H9 (cell line): Measurements from ENCODE around the gene ATP1A2. TPM values are rescaled to one million over a fixed set of nuclear protein-coding genes. Genes with fewer than 3 reads are reported as not detected.

ENCODE experiments used
- DNase-seq: peaks from one replicate; pipeline ENCODE4 v3.0.0-alpha.2; 2017
- H2AFZ ChIP-seq: one replicate; pipeline ENCODE4 v1.6.1; 2013; ENCODE audit warnings: mild to moderate bottlenecking, low read length, control low read depth, moderate library complexity
- H2AK5ac ChIP-seq: 2 replicates; pipeline ENCODE4 v1.6.1; 2013; ENCODE audit warnings: low read length, control low read depth, mixed read lengths; ENCODE audit not compliant: insufficient read length
- H2BK120ac ChIP-seq: one replicate; pipeline ENCODE4 v1.6.1; 2013; ENCODE audit warnings: low read depth, mild to moderate bottlenecking, low read length, control low read depth, inconsistent platforms; ENCODE audit not compliant: poor library complexity, severe bottlenecking
- H2BK12ac ChIP-seq: 2 replicates; pipeline ENCODE4 v1.6.1; 2013; ENCODE audit warnings: low read length, control low read depth, mixed read lengths, low read depth; ENCODE audit not compliant: insufficient read length
- H2BK15ac ChIP-seq: 2 replicates; pipeline ENCODE4 v1.6.1; 2013; ENCODE audit warnings: low read depth, low read length, control low read depth
- H2BK20ac ChIP-seq: one replicate; pipeline ENCODE4 v1.6.1; 2013; ENCODE audit warnings: low read depth, mild to moderate bottlenecking, low read length, control low read depth, inconsistent platforms; ENCODE audit not compliant: poor library complexity, severe bottlenecking
- H2BK5ac ChIP-seq: 2 replicates; pipeline ENCODE4 v1.6.1; 2013; ENCODE audit warnings: low read length, control low read depth, mixed read lengths; ENCODE audit not compliant: insufficient read length
- H3K14ac ChIP-seq: 2 replicates; pipeline ENCODE4 v1.6.1; 2013; ENCODE audit warnings: low read length, control low read depth; ENCODE audit not compliant: insufficient read depth
- H3K18ac ChIP-seq: 2 replicates; pipeline ENCODE4 v1.6.1; 2013; ENCODE audit warnings: low read depth, mild to moderate bottlenecking, mixed read lengths, low read length, control low read depth; ENCODE audit not compliant: insufficient read length
- H3K23ac ChIP-seq: 2 replicates; pipeline ENCODE4 v1.6.1; 2013; ENCODE audit warnings: low read length, control low read depth, mixed read lengths, low read depth; ENCODE audit not compliant: insufficient read length
- H3K23me2 ChIP-seq: 2 replicates; pipeline ENCODE4 v1.6.1; 2013; ENCODE audit warnings: low read depth, mild to moderate bottlenecking, mixed read lengths, low read length, control low read depth; ENCODE audit not compliant: insufficient read length, poor library complexity, severe bottlenecking
- H3K27ac ChIP-seq: 2 replicates; pipeline ENCODE4 v1.5.1; 2013; ENCODE audit warnings: low read length, control low read depth, mixed read lengths, low read depth; ENCODE audit not compliant: insufficient read length
- H3K27me3 ChIP-seq: 2 replicates; pipeline ENCODE4 v1.6.1; 2013; ENCODE audit warnings: low read length, control low read depth, inconsistent platforms; ENCODE audit not compliant: insufficient read depth
- H3K4ac ChIP-seq: 2 replicates; pipeline ENCODE4 v1.6.1; 2013; ENCODE audit warnings: low read depth, mild to moderate bottlenecking, control low read depth, inconsistent platforms, low read length, moderate library complexity
- H3K4me1 ChIP-seq: 2 replicates; pipeline ENCODE4 v1.6.1; 2013; ENCODE audit warnings: low read length, control low read depth, inconsistent platforms; ENCODE audit not compliant: insufficient read depth
- H3K4me2 ChIP-seq: 2 replicates; pipeline ENCODE4 v1.6.1; 2013; ENCODE audit warnings: low read length, control low read depth, mixed read lengths; ENCODE audit not compliant: insufficient read length, insufficient read depth
- H3K56ac ChIP-seq: 2 replicates; pipeline ENCODE4 v1.6.1; 2013; ENCODE audit warnings: low read depth, mild to moderate bottlenecking, mixed read lengths, low read length, control low read depth; ENCODE audit not compliant: insufficient read length
- H3K79me1 ChIP-seq: 2 replicates; pipeline ENCODE4 v1.6.1; 2013; ENCODE audit warnings: low read depth, mild to moderate bottlenecking, moderate library complexity, low read length, control low read depth, inconsistent platforms; ENCODE audit not compliant: insufficient read depth, poor library complexity, severe bottlenecking
- H3K79me2 ChIP-seq: 2 replicates; pipeline ENCODE4 v1.6.1; 2013; ENCODE audit warnings: low read length, control low read depth, inconsistent platforms; ENCODE audit not compliant: insufficient read depth
- H3K9ac ChIP-seq: 2 replicates; pipeline ENCODE4 v1.6.1; 2013; ENCODE audit warnings: low read length, control low read depth, mixed read lengths; ENCODE audit not compliant: insufficient read length; ENCODE audit errors: extremely low read depth
- H3K9me3 ChIP-seq: one replicate; pipeline ENCODE4 v1.6.1; 2013; ENCODE audit warnings: low read depth, low read length, inconsistent platforms; ENCODE audit not compliant: control insufficient read depth
- H3T11ph ChIP-seq: one replicate; pipeline ENCODE4 v1.6.1; 2013; ENCODE audit warnings: mild to moderate bottlenecking, low read length, control low read depth, inconsistent platforms
- H4K20me1 ChIP-seq: one replicate; pipeline ENCODE4 v1.6.1; 2013; ENCODE audit not compliant: control insufficient read depth, insufficient read length, insufficient read depth
- H4K5ac ChIP-seq: 2 replicates; pipeline ENCODE4 v1.6.1; 2013; ENCODE audit warnings: low read depth, mild to moderate bottlenecking, mixed read lengths, low read length, control low read depth; ENCODE audit not compliant: insufficient read length
- H4K8ac ChIP-seq: replicated peaks from 2 replicates; pipeline ENCODE4 v1.6.1; 2013; ENCODE audit warnings: low read length, control low read depth, mixed read lengths, low read depth; ENCODE audit not compliant: insufficient read length
- H4K91ac ChIP-seq: 2 replicates; pipeline ENCODE4 v1.6.1; 2013; ENCODE audit warnings: low read depth, mild to moderate bottlenecking, moderate library complexity, mixed read lengths, low read length, control low read depth; ENCODE audit not compliant: insufficient read length
- H3K27ac Mint-ChIP-seq, 3 experiments: 2 replicates in 2 of 3; 3 replicates in 1 of 3; pipeline ENCODE4 v1.8.0; 2020 to 2021; ENCODE audit warnings: mixed read lengths in 3 of 3, mild to moderate bottlenecking in 1 of 3, moderate library complexity in 1 of 3
- H3K27me3 Mint-ChIP-seq: 2 replicates; pipeline ENCODE4 v1.8.0; 2021; ENCODE audit warnings: low read depth, mild to moderate bottlenecking, moderate library complexity, mixed read lengths
- H3K36me3 Mint-ChIP-seq, 3 experiments: 2 replicates in 2 of 3; 3 replicates in 1 of 3; pipeline ENCODE4 v1.8.0; 2020 to 2021; ENCODE audit warnings: low read depth in 3 of 3, mixed read lengths in 3 of 3; ENCODE audit not compliant: insufficient read depth in 1 of 3
- H3K4me1 Mint-ChIP-seq, 2 experiments: 2 replicates each; pipeline ENCODE4 v1.8.0; 2020; ENCODE audit warnings: mixed read lengths in 2 of 2
- H3K4me3 Mint-ChIP-seq, 2 experiments: 2 replicates in 1 of 2; 3 replicates in 1 of 2; pipeline ENCODE4 v1.8.0; 2020 to 2021; ENCODE audit warnings: mild to moderate bottlenecking in 2 of 2, mixed read lengths in 2 of 2, moderate library complexity in 1 of 2
- H3K9me3 Mint-ChIP-seq, 2 experiments: 2 replicates in 1 of 2; 3 replicates in 1 of 2; pipeline ENCODE4 v1.8.0; 2020; ENCODE audit warnings: mild to moderate bottlenecking in 2 of 2, mixed read lengths in 2 of 2, moderate library complexity in 1 of 2
- WGBS: extraction: QIAGEN DNeasy Blood & Tissue Kit; methylation state at CpG from one replicate; pipeline ENCODE4 v1.1.7; 2013; ENCODE audit warnings: missing lambda C conversion rate, low lambda C conversion rate, mixed read lengths; ENCODE audit not compliant: insufficient read length; ENCODE audit errors: extremely low coverage; 5-methylcytosine and 5-hydroxymethylcytosine counted together
- long read RNA-seq: library from polyadenylated mRNA; unstranded; transcript quantifications from one replicate; pipeline ENCODE4 v2.0.0, GENCODE V29; 2020
- total RNA-seq: library from RNA; stranded (reverse); gene quantifications from 2 replicates; pipeline ENCODE4 v1.2.1, GENCODE V29; 2021
- TF ChIP-seq, protein P1 (sequence below): fragments of 200-600 bp; sonication (generic); conservative IDR thresholded peaks from 3 replicates; pipeline ENCODE4 v1.8.0; 2021; ENCODE audit warnings: antibody characterized with exemption, mild to moderate bottlenecking

The ATP1A2 gene
- 3.0 and 4.6 TPM in 2 replicates for total RNA-seq
- long read RNA-seq, full-length matches to known transcripts = 2 of 6 reads
- long read RNA-seq, partial matches to known transcripts = 1 of 6 reads
- long read RNA-seq, other reads (novel, unspliced or antisense) = 3 of 6 reads

DNA sequence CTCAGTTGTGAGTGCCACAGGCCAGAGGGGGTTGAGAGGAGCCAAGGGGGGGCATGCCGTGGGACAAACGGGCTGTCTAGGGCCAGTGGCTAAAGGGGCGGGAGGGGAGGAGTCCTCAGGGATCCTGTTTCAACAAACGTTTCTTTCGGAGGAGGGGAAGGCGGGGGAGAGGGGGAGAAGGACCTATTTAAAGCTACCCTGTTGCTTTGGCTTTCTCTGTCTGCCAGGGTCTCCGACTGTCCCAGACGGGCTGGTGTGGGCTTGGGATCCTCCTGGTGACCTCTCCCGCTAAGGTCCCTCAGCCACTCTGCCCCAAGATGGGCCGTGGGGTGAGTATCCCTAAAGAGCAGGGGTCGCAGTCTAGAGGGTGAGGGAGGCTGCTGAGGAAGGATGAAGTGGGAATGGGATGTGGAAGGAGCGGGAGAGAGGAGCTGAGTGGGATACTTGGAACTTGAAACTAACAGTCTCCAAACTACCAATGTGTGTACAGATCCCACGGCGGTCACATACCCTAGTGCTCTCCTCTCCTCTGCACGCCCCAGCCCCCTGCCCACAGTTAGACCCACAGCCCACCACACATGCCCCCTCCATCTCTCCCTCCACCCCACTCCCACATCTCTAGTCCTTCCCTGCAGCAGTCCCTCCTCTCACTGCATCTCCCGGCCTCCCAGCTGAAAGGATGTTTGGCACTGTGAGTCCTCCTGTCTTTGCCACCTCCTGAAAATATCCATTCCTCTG is at the start of gene ATP1A2:
ATP1A2 (plus strand) TSS at position 215 of the 738 bp plus-strand sequence; CDS start at position 318, 103 bp downstream.
- H3K4me2 ChIP-seq = peak within 1 kb of the TSS; percentile 48
- H2BK15ac ChIP-seq = no peak within 1 kb of the TSS
- H3K9ac ChIP-seq = no peak within 1 kb of the TSS
- no peak within 1 kb of the TSS for H3K23ac ChIP-seq
- no peak within 1 kb of the TSS for H3T11ph ChIP-seq
- no peaks in the 10 kb centered on the region for H3K23me2 ChIP-seq
- H4K5ac ChIP-seq = no peak within 1 kb of the TSS
- H3K27ac Mint-ChIP-seq = peak within 1 kb of the TSS in 1 of 3 experiments; percentile 90; a peak in 4 of 7 replicates
- no peak within 1 kb of the TSS for H3K56ac ChIP-seq
- no peak within 1 kb of the TSS for H3K4ac ChIP-seq
- H3K4me1 Mint-ChIP-seq = peaks cover 65 to 75% of the 10 kb centered on the region in 2 experiments
- H3K18ac ChIP-seq = no peak within 1 kb of the TSS
- H3K36me3 Mint-ChIP-seq = peaks cover 0 to 12% (median 0%) of the 10 kb centered on the region in 3 experiments; a peak in 3 of 7 replicates
- no peaks in the 10 kb centered on the region for H3K9me3 Mint-ChIP-seq
- no peaks in the 10 kb centered on the region for H3K79me2 ChIP-seq
- H3K4me3 Mint-ChIP-seq = peak within 1 kb of the TSS; percentile 51 to 90
- H4K20me1 ChIP-seq = no peaks in the 10 kb centered on the region
- no peak within 1 kb of the TSS for H2BK120ac ChIP-seq
- peak; percentile 76 for DNase-seq
- H3K4me1 ChIP-seq = peaks cover 12% of the 10 kb centered on the region; the same call in 1 of the 2 replicates
- no peak within 1 kb of the TSS for H3K14ac ChIP-seq
- no peaks in the 10 kb centered on the region for H3K79me1 ChIP-seq
- H3K9me3 ChIP-seq = no peaks in the 10 kb centered on the region
- no peak within 1 kb of the TSS for H3K27ac ChIP-seq
- TF ChIP-seq, protein P1, sequence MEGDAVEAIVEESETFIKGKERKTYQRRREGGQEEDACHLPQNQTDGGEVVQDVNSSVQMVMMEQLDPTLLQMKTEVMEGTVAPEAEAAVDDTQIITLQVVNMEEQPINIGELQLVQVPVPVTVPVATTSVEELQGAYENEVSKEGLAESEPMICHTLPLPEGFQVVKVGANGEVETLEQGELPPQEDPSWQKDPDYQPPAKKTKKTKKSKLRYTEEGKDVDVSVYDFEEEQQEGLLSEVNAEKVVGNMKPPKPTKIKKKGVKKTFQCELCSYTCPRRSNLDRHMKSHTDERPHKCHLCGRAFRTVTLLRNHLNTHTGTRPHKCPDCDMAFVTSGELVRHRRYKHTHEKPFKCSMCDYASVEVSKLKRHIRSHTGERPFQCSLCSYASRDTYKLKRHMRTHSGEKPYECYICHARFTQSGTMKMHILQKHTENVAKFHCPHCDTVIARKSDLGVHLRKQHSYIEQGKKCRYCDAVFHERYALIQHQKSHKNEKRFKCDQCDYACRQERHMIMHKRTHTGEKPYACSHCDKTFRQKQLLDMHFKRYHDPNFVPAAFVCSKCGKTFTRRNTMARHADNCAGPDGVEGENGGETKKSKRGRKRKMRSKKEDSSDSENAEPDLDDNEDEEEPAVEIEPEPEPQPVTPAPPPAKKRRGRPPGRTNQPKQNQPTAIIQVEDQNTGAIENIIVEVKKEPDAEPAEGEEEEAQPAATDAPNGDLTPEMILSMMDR = no peak
- H2AFZ ChIP-seq = no peak within 1 kb of the TSS
- H4K8ac ChIP-seq = no peak within 1 kb of the TSS
- WGBS = no CpG with 5 or more reads among the region's 16 CpGs
- H2BK5ac ChIP-seq = no peak within 1 kb of the TSS
- H2BK12ac ChIP-seq = no peak within 1 kb of the TSS
- no peak within 1 kb of the TSS for H4K91ac ChIP-seq
- H3K27me3 Mint-ChIP-seq = no peaks in the 10 kb centered on the region; the same call in none of the 2 replicates
- H2AK5ac ChIP-seq = no peak within 1 kb of the TSS
- no peaks in the 10 kb centered on the region for H3K27me3 ChIP-seq
- H2BK20ac ChIP-seq = no peak within 1 kb of the TSS
